ENCODE data around the gene WNT3A. TPM values are rescaled to one million over a fixed set of nuclear protein-coding genes. Genes with fewer than 3 reads are reported as not detected.

The WNT3A gene
- total and polyA plus RNA-seq, 2 donors (not counting 3 experiments of a cell fraction or from before 2014, with no cell fraction given) = not detected

GRCh38 chr1:227987181-227987580 is 19.6 kb upstream of the WNT3A start:
- Histone ChIP-seq H3K79me2 (ENCODE audit: control insufficient read depth, insufficient read depth, low read length) (no peaks in the 10 kb centered on the region), H3K27ac (ENCODE audit: insufficient read depth, low read depth, low read length) (no peak overlapping the region), H3K36me3 (ENCODE audit: control insufficient read depth in 2 of 2, extremely low read depth in 1 of 2, insufficient read depth in 2 of 2, low read length in 2 of 2) (no peaks in the 10 kb centered on the region), H3K4me1 (ENCODE audit: control insufficient read depth, extremely low read depth, insufficient read depth, low read length) (no peaks in the 10 kb centered on the region), H4K20me1 (replicated peaks; ENCODE audit: control insufficient read depth, extremely low read depth, insufficient read depth, low read length) (no peaks in the 10 kb centered on the region), H3K4me2 (ENCODE audit: insufficient read depth, low read length) (no peak overlapping the region), H3K4me3 (replicated peaks in 1 of 3; ENCODE audit: insufficient read depth in 1 of 3, low read depth in 1 of 3, low read length in 3 of 3) (no peak overlapping the region), H2AFZ (ENCODE audit: low read depth, low read length) (no peak overlapping the region), H3K9ac (replicated peaks; ENCODE audit: extremely low read depth, insufficient read depth, low read length) (no peak overlapping the region), H3K9me1 (replicated peaks; ENCODE audit: control insufficient read depth, extremely low read depth, insufficient read depth, low read length) (no peaks in the 10 kb centered on the region), H3K27me3 (ENCODE audit: control insufficient read depth in 2 of 2, insufficient read depth in 2 of 2, low read length in 2 of 2) (peaks cover 3 to 10% of the 10 kb centered on the region in 2 experiments), H3K9me3 (replicated peaks; ENCODE audit: control insufficient read depth, insufficient read depth, low read length) (no peaks in the 10 kb centered on the region)
- intact Hi-C loops (cut with micrococcal nuclease) = no loop called here
- FAIRE-seq (no peak), DNase-seq (ENCODE audit: low read depth, low spot score) (no peak)
- BruUV-seq (replicated peaks) = no TSS peak
- TF ChIP-seq EZH2 (IDR thresholded peaks at IDR 0.05; ENCODE audit: borderline replicate concordance, low read depth, low read length, severe bottlenecking) = no peak
- TF ChIP-seq GATA2 (IDR thresholded peaks at IDR 0.05; ENCODE audit: insufficient read depth, insufficient read length, low read depth, low read length) = no peak
- TF ChIP-seq MYC (IDR thresholded peaks at IDR 0.05; ENCODE audit: low read depth, low read length) = no peak
- TF ChIP-seq, protein P1, sequence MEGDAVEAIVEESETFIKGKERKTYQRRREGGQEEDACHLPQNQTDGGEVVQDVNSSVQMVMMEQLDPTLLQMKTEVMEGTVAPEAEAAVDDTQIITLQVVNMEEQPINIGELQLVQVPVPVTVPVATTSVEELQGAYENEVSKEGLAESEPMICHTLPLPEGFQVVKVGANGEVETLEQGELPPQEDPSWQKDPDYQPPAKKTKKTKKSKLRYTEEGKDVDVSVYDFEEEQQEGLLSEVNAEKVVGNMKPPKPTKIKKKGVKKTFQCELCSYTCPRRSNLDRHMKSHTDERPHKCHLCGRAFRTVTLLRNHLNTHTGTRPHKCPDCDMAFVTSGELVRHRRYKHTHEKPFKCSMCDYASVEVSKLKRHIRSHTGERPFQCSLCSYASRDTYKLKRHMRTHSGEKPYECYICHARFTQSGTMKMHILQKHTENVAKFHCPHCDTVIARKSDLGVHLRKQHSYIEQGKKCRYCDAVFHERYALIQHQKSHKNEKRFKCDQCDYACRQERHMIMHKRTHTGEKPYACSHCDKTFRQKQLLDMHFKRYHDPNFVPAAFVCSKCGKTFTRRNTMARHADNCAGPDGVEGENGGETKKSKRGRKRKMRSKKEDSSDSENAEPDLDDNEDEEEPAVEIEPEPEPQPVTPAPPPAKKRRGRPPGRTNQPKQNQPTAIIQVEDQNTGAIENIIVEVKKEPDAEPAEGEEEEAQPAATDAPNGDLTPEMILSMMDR (IDR thresholded peaks at IDR 0.05; ENCODE audit: extremely low read depth in 1 of 2, insufficient read depth in 1 of 2, low read depth in 1 of 2, low read length in 2 of 2) = no peak
- TF ChIP-seq JUN (IDR thresholded peaks at IDR 0.05; ENCODE audit: borderline replicate concordance, insufficient read depth, insufficient read length, low read depth) = no peak
- no peak for TF ChIP-seq FOS (IDR thresholded peaks at IDR 0.05; ENCODE audit: borderline replicate concordance, insufficient read depth, low read length)
- ChIA-PET POLR2A (no interaction called here), CTCF (interaction anchor here (1.1 kb wide), 1 partner anchor 12 kb away, joined by 3 read pairs; no protein-coding TSS in a partner anchor)
- dilution Hi-C loops (cut with MboI; ENCODE audit: extremely low pct_ligation_motif_present, low sequenced_read_pairs) = no loop called here

Data from endothelial cell of umbilical vein (primary cell).